ENCODE measurements around the gene UBD.

UBD gene

DNA sequence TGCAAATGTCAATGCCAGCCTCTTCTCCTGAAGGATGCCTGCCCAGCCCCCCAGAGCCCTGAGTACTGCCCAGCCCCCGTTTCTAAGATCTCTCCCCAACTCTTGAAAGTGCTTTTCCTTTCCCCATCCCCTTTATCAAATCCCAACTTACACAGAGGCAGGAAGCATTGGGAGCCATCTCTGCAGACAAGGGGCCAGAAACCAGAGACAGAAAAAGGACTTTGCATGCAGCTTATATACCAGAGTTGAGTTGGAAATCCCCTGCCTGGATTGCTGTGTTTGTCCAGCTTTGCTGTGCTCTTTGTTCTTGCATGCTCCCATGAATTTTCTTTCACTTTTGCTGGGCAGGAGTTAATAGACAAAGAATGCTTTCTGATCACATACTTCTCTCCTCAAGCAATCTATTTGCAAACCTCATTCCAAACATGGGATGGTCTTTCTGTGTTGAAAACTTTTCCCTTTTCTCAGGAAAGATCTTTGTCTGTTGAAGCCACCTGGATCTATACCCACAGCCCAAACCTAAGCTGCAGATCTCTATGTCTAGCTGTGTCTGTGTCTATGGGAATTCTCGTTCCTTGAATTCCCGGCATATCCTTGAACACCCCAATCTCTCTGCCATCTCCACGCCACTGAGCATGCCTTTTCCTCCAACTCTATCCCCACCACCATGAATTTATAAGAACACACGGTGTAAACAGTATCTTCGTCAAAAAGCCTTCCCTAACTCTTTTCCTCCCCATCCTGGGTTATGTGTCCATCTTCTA lies at the start of gene UBD:
UBD (minus strand) TSS at position 209 of the 764 bp plus-strand sequence; CDS start at position 178, 31 bp downstream.
- no peak within 1 kb of the TSS for H3K4me3 ChIP-seq (ENCODE audit: low read depth, low read length)

DNA sequence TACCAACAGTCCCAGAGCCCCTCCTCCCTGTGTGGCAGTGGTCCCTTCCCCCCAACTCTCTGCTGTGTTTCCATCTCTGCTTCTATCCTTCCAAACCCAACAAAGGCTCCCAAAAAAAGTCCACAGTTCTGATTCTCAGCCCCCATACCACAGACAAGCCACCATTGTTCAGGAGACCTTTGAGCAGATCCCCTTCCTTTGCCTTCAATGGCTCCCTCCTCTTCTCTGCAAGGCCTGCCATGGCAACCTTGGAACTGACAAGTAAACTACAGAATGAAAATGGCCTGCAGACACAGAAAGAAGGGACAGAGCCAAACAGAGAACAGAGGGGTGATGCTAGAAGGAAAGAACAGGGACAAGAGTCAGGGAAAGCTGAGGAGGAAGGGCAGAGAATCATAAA lies 48.6 kb upstream of the UBD start:
- H3K4me3 ChIP-seq (ENCODE audit: low read depth, low read length): no peak overlapping the region

DNA sequence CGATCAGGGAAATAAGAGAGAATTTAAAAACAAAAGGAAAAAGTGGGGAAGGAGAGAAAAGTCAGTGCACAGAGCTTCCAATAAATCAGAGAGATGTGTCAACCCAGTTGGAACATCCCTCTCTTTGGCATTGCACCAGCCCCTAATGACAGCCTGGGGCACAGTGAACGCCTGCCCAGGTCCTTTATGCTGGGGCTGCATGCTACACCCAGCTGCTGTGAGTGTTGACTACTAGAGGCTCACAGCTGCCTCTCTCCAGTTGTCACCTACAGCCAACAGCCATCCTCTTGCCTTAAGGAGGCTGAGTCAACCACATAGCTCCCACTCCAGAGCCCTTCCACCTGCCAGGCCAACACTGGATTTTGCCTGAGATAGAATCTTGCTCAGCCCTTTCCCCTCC lies 44.4 kb upstream of the UBD start:
- H3K4me3 ChIP-seq (ENCODE audit: low read depth, low read length): no peak overlapping the region

DNA sequence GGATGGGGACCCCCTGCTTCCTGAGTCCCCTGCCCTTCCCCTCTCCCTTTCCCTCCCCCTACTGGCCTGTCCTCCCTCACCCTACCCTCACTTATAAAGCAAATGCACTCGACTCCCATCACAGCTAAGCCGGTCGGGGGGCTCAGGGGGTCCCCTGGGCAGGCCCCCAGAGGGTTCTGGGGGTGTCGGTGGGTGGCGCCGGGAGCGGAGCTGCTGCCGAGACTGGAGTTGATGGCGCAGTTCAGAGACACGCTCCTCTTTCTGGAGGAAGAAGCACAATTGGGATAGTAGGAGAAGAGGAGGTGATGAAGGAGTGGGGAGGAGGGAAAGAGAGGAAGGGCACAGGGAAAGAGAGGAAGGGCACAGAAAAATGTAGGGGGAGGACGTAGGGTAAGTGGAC lies 43.9 kb upstream of the UBD start:
- no peak overlapping the region for H3K4me3 ChIP-seq (ENCODE audit: low read depth, low read length)

DNA sequence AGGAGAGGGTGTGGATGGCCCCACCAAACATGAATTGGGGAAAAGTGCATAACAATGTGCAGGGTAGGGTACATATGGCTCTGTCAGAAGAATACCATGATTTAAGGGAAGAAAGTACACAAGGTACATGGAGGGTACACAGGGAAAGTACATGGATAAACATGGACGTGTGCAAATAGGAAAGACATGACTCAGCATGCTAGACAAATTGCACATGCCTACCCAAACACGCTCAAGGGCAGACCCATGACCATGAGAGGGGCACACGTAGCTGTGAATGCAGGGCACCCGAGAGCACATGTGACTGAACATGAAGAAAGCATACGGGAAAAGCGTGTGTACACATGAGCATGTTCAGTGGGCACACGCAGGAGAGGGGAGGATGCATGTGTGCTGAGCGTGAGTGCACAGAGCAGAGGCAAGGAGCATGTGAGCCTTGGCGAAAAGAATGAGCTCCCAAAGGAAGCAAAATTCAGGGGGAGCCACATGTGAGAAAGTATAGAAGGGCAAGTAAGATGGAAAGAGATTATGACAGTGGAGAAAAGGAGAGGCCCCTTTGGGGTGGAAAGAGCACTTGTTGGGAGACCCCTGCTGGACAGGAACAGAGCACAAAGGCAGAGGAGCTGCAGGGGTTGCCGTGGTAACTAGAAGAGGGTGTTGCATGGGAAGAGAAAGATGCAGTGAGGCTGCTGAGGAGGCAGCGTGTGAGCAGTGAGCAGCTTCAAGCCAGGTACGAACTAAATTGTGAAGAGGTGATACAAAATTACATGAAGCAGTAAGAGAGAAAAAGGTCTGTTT lies 43.2 kb upstream of the UBD start:
- no peak overlapping the region for H3K4me3 ChIP-seq (ENCODE audit: low read depth, low read length)

DNA sequence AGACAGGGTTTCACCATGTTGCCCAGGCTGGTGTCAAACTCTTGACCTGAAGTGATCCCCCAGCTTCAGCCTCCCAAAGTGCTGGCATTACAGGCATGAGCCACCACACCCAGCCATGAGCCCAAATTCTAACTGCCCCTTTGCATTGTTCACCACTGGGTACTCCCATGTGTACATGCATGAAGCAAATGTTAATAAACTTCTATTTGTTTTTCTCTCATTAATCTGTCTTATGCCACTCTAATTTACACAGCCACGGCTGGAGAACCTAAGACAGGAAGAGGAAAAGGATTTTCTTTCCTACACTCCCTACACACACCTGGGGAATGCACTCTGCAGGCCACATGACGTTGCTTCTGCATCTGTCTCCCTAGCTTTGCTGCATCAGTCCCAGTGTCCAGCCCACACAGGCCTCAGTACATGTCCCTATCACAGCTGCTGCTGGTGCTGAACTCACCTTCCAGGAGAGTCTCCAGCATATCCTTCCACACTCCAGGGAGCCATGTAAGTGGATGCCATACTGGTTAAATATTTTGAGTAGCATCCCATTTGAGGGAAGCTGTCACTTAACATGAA lies 38.7 kb upstream of the UBD start:
- H3K4me3 ChIP-seq (ENCODE audit: low read depth, low read length): no peak overlapping the region

DNA sequence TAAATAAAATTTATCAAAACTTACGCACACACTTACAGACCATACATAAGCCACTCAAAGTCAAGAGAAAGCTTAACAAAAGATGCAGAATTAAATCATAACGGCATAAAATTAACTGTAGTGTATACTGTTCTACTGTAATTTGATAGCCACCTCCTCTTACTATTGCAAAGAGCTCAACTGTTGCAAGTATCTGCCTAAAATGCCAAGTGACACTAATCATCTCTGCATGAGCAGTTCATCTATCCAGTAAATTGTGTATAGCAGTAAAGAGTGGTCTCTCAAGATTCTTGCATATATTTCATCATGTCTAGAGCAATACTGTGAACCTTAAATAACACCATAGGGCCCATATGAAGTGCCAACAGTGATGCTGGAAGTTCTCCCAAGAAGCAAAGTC lies 37.7 kb upstream of the UBD start:
- no peak overlapping the region for H3K4me3 ChIP-seq (ENCODE audit: low read depth, low read length)

DNA sequence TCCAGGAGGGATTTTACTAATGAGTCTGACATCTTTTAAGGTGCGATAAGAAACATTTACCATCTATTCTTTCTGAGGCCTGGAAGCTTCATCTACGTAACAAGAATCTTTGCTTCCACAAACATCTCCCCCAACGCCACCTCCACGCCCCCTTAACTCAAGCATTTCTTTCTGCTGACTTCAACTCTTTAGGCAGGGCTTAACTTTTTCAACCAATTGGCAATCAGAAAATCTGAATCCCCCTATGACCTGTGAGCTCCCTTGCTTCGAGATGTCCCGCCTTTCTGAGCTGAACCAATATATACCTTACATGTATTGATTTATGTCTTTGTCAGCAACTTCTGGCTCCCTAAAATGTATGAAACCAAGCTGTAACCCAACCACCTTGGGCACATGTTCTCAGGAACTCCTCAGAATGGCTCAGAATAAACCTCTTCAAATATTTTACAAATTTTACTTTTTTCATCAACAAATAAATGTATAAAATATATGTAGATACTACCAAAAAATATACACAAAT lies 36.9 kb upstream of the UBD start:
- no peak overlapping the region for H3K4me3 ChIP-seq (ENCODE audit: low read depth, low read length)

DNA sequence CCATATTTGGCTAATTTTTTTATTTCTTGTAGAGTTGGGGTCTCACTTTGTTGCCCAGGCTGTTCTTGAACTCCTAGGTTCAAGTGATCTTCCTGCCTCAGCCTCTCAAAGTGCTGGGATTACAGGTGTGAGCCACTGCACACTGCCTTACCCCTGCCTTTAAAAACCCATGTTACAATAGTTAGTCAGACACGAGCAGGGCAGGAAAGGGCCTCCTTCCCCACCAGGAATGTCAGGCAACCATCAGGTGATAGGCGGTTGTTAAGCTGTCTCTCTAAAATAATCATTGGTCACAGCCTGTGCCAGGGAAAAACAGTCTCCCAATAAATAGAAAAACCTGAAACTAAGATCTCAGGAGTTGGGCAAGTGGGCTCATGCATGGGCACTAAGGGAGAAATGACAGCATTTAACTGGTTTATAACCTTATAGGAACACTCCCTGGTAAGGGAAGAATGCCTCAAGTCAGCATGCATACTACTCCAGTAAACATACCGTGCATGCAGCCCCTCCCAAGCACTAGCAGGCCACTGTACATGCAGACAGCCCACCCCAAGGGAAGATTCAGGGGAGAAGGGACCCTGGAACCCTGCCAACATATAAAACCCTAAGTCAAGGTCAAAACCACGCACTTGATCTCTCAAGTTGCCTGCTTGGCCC lies 33.8 kb upstream of the UBD start:
- no peak overlapping the region for H3K4me3 ChIP-seq (ENCODE audit: low read depth, low read length)

DNA sequence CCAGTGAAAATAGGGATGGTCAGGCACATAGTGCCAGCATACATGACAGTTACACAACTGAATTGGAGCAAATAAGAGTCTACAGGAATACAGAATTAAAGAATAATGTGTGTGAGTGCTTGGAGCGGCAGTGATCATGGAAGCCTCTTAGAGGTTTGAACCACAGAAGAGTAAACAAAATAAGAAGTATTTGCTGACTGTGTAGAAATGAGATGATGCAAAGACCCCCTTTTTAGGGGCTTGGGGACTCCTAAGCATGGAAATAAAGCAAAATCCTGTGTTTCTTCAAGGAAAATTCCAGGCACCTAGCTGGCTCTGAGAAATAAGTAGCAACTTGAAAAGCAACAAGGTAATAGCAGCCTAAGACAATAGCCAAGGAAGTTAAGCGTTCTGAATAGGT lies 32.1 kb upstream of the UBD start:
- no peak overlapping the region for H3K4me3 ChIP-seq (ENCODE audit: low read depth, low read length)

DNA sequence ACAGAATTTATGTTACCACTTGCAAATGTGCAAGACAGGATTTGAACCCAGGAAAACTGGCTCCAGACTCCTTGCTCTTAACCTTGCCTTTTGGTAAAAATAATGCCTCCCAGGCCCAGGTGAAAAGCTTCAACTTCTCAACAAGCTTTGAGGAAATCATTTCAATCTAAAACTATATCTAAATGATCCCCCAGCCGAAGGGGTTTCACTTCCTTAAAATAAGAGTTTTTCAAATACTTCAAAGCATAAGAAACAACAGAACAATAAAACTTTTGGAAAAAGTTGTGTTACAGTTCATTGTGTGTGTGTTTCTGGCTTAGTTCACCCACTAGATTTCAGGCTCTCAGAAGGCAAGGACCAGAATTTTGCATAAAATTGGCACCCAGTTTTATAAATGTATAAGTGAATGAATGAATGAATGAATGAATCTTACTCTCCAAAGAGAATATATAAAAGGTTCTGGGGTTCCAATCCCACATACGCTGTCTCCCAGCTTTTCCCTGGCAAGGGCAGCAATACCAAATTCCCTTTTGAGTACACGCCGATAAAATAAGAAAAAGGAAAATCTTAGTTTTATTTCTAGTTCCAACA lies 30.8 kb upstream of the UBD start:
- no peak overlapping the region for H3K4me3 ChIP-seq (ENCODE audit: low read depth, low read length)

DNA sequence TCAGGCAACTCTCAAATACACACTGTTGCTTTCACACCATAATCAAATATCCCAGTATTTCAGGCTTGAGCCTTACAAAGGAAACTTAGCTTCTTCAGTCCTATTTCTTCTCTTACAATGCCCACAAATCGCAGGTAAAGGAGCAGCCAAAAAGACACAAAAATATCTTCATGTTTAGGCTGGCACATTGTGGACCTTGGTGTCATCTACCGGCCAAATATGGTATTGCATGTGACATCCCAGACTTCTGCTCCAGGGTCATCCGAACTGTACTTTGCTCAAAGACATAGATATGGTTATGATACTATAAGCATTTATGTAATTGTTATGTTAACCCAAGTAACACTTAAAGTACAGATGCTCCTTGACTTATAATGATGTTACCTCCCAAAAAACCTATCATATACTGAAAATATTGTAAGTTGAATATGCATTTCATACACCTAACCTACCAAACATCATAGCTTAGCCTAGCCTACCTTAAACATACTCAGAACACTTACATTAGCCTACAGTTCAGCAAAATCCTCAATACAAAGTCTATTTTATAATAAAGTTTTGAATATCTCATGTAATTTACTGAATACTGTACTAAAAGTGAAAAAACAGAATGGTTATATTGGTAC lies 30.0 kb upstream of the UBD start:
- no peak overlapping the region for H3K4me3 ChIP-seq (ENCODE audit: low read depth, low read length)

DNA sequence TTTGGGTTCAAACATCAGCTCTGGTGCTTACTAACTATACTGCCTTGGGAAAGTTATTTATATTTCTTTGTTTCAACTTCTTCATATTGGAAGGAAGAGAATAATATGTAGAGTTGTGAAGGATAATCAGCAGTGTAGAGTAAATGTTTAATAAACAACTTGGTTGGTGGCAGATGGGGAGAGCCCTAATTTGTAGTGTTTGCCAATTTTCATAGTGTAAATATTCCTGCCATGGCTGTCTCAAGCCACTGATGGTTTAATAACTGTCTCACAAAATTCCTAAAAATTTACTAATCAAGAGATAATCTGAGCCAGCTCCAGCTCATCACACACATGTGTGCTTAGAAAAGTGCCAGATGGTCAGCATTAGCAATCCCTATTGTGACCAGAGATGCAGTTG lies 25.3 kb upstream of the UBD start, which contains the start of gene OR2H2:
OR2H2 (plus strand) TSS at position 301 of the 400 bp plus-strand sequence. CDS start 2,824 bp downstream, outside the sequence.
- no peak within 1 kb of the TSS for H3K4me3 ChIP-seq (ENCODE audit: low read depth, low read length)

DNA sequence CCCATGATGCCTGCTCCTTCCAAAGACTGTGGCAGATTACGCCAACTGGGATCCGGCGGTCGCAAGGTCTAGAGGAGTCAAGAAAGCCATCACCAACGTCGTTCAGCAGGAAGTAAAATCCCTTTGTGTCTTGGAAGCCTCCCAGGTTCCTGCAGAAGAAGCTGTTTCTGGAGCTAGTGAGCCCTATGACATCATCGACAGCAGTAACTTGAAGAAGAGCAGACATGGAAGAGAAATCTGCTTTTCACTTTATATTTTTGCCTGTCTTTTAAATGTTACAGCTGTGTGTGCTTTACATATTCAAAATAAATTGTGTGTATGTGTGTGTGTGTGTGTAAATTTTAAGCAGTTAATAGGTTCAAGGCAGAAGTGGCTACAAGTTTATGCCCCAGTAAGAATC lies 18.0 kb upstream of the UBD start:
- H3K4me3 ChIP-seq (ENCODE audit: low read depth, low read length): no peak overlapping the region

DNA sequence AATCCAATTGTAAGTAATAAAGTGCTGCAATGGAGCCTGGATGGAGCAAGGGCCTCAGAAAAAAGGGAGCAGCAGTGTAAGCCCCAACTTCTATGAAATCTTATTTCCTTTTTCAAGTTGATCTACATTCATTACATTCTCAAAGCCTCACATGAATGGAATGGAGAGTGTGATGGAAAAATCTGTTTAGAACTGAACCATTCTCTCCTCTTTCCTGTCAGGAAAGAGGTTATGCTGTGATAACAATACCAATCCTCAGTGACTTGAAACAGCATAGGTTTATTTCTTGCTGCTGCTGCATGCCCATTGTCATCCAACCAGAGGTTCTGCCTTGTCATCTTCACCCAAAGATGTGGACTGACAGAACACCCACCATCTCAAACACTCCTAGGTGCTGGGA lies 16.5 kb upstream of the UBD start:
- H3K4me3 ChIP-seq (ENCODE audit: low read depth, low read length): no peak overlapping the region

DNA sequence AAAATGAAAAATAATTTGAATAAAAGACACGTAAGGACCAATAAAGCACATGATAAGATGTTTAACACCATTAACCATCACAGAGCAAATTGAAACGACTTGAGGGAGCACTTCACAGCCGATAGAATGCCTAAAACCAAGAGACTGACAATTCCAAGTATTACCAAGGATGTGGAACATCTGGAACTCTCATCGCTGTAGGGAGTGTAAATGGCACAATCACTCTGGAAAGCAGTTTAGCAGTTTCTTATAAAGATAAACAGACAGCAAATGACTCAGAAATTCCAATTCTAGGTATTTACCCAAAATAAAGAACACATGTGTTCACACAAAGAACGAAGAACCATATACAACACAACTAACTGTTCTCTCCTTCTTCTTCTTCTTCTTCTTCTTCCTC lies 8.5 kb upstream of the UBD start:
- no peak overlapping the region for H3K4me3 ChIP-seq (ENCODE audit: low read depth, low read length)

DNA sequence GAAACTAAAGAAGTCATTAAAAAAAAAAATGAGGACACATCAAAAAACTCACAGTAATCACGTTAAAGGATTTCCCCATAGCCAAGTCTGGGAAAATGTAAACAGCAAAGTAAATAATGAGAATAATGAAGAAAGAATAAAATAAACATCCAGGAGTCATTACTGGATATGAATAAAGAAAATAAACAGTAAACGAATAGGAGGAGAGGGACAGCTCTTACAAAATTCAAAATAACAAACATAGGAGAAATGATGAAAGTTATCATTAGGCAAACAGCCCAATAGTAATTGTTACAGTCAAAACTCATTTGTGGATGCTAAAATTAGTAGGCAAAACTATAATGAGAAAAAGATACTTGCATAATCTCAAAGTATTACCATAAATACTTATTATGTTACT lies 8.0 kb upstream of the UBD start:
- H3K4me3 ChIP-seq (ENCODE audit: low read depth, low read length): no peak overlapping the region

DNA sequence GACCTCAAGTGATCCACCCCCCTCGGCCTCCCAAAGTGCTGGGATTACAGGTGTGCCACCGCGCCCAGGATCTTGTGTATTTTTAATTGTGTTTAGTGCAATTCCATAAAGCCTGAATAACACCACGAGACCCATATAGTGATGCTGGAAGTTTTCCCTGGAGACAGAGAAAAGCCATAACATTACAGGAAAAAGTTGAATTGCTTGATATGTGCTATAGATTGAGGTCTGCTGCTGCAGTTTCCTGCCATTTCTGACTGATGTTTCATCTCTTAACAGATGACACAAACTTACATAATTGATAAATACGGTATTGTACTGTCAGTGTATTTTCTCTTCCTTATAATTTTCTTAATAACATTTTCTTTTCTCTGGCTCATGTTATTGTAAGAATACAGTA lies 7.3 kb upstream of the UBD start:
- no peak overlapping the region for H3K4me3 ChIP-seq (ENCODE audit: low read depth, low read length)

DNA sequence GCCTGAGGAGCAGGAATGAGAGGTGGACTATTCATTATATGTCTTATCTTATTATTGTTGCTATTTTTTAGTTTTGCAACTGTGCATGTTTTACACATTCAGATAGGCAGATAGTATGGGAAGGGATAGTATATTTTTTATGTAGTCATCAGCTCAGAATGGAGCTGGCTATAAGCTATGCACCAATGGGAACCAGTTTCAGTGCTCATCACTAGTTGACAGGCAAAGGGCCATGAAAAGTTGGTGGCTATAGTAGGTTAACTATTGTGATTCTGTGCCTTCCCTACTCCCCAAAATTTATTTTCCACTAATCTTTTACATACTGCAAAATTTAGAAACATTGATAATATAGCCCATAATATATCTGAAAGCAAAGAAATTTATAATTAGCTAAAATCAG lies 5.3 kb upstream of the UBD start:
- H3K4me3 ChIP-seq (ENCODE audit: low read depth, low read length): no peak overlapping the region

DNA sequence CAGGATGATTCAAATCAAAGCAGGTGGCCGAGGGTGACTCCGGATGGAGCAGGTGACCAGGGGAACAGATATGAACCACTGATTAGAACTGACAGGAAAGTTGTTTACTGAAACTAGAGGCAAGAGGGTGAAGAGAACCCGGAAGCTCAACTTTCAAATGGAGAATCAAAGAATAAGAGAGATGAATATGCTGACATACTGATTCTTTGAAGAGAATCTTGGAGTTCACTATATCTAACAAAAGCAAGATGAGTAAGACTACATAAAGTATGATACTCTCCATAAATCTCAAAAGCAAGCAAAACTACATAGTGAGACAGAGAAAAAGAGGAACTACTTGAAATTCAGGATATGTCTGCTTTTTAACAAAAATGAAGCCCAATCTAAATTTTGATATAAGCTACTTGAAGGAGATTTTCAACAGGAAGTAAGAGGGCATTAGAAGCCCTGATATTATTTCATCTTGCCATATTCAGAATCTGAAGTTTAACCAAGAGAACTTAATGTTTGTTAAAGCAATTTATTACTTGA lies 4.0 kb upstream of the UBD start:
- no peak overlapping the region for H3K4me3 ChIP-seq (ENCODE audit: low read depth, low read length)
